Measurements from ENCODE around the gene ZNF607.
A peak's percentile ranks its signal among the peaks of the same experiment; 100 is the strongest.
"Not testable (repeated sequence)": the region's sequence is repeated elsewhere in the genome, so short reads cannot be mapped to it uniquely, and the experiment has no call there.

ZNF607 gene

DNA sequence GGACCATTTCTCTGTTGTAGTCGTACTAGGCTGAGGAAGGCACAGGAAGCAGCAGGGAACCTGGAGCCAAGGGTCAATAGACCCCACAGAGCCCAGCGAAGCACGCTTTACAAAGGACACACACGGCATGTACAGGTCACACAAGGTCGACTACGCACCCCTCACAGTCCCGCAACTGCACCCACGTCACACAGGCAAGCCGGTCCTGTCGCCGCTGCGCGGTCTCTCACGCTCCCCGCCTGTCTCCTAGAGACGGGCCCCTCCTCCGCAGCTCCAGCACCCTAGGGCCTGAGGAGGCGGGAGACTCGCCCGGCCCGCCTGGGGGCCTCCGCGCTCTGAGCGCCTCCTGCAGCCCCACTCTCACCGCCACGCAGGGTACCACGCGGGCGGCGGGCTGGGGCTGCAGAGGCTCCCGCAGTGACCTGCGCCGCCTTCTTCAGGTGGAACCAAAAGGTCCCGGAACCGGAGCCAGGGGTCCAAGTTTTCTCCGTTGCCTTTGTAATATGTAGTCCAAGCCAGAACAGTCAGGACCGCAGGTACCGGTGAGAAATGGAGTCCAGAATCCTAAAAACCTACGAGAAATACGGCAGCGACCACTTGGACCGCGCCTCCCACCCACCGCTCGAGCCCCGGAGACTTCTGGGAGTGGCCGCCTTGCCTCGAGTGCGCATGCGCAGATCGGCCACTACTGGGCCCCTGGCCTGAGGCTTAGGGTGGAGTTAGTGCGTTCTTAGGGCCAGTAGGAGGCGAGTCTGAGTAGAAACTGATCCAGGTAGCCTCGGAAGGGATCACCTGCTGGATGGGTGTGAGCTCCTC, at the start of gene ZNF607:
Gene ZNF607, minus strand, starts transcription at position 651 of the 816 bp plus-strand sequence. CDS start 8,143 bp downstream, outside the sequence.
- peak; percentile 98 for DNase-seq

GRCh38 chr19:37763488-37763887, 43.9 kb upstream of the ZNF607 start:
- no peak for DNase-seq

GRCh38 chr19:37757683-37758082, 38.1 kb upstream of the ZNF607 start:
- DNase-seq, result not testable (repeated sequence)

GRCh38 chr19:37738371-37738770, 18.8 kb upstream of the ZNF607 start:
- DNase-seq, result no peak

DNA sequence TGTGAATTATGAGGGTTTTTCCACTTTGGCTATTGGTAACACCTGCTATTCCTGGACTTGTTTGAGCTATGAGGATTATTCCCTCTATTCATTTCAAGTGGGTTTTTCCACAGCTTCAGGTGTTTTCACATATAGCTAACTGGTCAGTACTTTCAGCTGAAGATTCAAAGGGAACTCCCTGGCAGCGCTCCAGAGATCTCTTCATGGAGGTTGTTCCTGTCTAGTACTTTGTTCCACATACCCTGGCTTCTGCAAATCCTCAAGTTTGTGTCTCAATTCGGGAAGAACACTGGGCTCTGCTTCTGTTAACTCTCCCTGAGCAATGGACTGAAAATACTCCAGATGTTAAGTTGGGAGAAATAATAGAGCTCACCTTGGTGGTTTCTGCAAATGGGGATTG, 5.6 kb upstream of the ZNF607 start:
- DNase-seq, result no peak

DNA sequence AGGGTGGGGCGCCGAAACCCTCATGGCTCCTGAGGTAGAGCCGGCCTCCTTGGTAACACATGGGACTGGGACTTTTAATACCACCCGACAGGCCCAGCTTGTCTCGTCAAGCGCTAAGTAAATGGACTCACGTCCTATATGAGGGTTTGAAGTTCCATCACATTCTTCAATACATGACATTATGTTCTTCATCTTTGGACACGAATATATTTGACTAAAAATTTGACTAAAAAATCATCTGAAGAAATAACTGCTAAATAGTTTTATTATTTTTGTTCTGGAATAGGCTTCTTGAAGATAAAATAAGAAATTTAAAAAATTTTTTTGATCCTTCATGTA, 335 bp upstream of the ZNF607 start:
- DNase-seq, result no peak

DNA sequence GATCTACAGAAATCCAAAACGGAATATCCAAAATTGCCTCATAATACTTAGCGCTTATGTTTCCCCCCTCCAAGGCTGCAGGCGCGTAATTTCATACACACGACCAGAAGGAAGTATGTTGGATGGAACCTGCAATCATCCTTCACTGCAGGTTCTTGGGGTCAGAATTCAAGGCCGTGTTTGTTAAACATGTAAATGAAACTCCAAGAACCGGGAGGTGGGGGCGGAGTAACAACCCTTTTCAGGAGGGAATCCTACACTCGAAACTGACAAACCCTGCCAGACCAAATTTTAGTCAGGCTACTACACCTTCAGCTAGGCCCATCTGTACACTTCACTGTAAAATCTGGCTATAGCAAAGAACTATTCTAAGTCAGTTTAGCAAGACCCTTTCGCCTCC, 1.3 kb downstream of the ZNF607 start:
- DNase-seq, result no peak

GRCh38 chr19:37716140-37716539, 3.4 kb downstream of the ZNF607 start:
- no peak for DNase-seq

DNA sequence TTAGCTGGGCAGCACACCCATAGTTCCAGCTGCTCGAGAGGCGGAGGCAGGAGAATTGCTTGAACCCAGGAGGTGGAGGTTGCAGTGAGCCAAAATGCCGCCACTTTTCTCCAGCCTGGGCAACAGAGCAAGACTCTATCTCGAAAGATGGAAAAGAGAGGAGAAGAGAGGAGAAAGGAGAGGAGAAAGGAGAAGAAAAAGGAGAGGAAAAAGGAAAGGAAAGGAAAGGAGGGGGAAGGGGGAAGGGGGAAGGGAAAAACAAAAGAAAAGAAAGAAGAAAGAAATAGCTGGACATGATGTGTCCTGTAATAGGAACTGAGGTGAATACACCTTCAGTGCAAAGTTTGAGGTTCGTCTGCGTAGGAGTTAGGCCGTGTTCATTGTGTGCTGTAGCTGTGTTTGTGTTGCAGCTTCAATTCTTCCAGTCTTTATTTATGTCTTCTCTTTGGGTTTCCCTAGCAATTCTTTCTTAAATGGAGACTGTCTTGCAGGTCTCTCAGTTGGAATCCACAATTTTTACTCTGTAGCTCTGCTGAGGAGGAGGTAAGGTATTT, 13.4 kb downstream of the ZNF607 start:
- DNase-seq, result no peak

DNA sequence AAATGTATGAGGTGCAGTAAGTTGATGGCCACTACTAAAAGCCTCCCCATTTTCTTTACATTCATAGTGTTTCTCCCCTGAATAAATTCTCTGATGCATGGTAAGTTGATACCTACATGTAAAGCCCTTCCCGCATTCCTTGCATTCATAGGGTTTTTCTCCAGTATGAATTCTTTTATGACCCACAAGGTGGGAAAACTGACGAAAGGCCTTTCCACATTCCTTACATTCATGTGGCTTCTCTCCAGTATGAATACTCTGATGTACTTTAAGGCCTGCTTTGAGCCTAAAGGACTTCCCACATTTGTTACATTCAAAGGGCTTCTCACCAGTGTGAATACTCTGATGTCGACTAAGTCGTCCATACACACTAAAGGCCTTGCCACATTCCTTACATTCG, 20.5 kb downstream of the ZNF607 start:
- no peak for DNase-seq

DNA sequence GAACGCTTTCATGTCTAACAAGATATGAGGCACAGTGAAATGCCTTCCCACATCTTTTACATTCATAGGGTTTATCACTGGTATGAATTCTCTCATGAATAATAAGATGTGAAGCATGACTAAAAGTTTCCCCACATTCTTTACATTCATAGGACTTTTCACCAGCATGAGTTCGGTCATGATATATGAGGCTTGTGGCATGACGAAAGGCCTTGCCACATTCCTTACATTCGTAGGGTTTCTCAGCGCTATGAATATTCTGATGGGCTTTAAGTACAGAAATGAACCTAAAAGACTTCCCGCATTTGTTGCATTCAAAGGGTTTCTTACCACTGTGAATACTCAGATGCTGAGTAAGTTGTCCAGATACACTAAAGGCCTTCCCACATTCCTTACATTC, 21.3 kb downstream of the ZNF607 start:
- no peak for DNase-seq

DNA sequence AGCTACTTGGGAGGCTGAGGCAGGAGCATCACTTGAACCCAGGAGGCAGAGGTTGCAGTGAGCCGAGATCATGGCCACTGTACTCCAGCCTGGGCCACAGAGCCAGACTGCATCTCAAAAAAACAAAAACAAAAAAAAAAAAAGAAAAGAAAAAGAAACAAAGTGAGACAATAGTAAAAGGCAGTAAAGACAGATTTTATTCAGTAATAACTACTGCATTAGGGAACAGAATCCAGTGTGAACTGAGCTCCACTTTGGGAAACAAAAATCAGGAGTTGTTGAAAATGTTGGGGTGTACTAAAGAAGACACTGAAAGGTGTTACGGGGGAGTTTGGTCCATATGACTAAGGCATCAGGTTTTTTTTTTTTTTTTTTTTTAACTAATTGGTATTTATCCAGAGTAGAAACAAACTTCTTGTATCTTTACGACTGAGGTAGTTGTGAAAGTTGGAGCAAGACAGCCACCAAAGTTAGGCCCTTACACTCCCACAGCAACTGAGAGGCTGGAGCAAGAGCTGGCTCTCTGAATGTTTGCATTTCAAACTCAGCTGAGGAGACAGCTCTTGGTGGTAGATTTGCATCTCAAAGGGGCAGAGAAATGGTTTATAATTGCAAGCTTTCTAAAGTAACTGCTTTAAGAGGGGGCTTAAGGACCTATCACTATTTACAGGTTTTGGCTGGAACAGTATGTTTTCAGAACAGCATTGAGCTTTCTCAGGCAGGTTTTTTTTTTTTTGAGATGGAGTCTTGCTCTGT, 24.2 kb downstream of the ZNF607 start:
- no peak for DNase-seq

GRCh38 chr19:37692956-37693620, 26.5 kb downstream of the ZNF607 start:
- DNase-seq, result no peak

- DNase-seq, result no peak
Observed at GRCh38 chr19:37691881-37692504, 27.6 kb downstream of the ZNF607 start.

GRCh38 chr19:37683520-37683919, 36.0 kb downstream of the ZNF607 start:
- DNase-seq, result no peak

DNA sequence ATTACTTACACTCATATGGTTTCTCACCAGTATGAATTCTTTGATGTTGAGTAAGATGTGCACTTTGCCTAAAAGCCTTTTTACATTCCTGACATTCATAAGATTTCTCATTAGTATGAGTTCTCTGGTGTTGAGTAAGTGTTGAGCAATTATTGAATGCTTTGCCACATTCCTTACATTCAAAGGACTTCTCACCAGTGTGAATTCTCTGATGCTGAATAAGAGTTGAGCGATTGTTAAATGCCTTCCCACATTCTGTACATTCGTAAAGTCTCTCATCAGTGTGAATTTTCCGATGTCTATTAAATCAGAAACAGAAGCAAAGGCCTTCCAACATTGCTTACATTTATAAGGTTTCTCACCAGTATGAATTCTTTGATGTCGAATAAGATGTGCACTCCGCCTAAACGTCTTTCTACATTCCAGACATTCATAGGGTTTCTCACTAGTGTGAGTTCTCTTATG, 50.1 kb downstream of the ZNF607 start:
- DNase-seq, result no peak

DNA sequence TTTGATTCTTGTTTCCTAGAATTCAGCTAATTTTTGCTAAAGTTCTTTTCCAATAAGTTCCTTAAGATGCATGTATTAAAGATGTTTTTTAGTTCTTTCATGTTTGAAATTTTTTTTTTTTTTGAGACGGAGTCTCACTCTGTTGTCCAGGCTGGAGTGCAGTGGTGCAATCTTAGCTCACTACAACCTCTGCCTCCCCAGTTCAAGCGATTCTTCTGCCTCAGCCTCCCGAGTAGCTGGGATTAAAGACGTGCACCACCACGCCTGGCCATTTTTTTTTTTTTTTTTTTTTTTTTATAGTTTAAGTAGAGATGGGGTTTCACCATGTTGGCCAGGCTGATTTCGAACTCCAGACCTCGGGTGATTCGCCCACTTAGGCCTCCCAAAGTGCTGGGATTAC, 62.4 kb downstream of the ZNF607 start:
- not testable (repeated sequence) for DNase-seq

DNA sequence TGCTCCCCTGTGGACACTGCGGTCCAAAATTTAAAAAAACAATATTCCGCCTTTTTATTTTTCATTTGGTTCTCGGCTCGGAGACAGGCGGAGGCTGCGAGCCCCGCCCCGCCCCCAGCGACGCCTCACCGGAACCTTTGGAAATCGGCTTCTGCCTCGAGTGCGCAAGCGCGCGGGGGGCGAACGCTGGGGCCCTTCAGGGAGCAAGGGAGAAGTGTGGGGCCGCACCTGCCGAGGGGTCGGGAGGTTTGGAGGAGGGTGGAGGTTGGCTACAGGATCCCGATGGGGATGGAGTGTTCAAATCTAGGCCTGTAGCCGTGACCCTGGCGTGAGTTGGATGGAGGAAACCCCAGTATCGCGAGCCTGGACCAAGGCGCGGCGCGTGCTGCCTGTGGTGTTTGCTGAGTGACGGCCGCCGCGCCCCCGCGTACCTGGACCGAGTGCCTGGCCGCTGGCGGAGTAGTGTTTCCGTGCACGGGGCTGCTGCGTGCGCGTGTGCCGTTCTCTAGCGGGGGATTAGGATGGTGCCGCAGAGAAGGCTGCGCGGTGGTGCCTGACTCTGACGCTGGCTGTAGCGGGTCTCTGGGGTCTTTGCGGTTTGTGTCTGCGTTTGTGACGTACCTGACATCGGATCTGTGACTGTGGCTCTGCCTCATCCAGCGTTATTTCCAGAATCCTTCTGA, 63.7 kb downstream of the ZNF607 start:
- peak; percentile 94 for DNase-seq

DNA sequence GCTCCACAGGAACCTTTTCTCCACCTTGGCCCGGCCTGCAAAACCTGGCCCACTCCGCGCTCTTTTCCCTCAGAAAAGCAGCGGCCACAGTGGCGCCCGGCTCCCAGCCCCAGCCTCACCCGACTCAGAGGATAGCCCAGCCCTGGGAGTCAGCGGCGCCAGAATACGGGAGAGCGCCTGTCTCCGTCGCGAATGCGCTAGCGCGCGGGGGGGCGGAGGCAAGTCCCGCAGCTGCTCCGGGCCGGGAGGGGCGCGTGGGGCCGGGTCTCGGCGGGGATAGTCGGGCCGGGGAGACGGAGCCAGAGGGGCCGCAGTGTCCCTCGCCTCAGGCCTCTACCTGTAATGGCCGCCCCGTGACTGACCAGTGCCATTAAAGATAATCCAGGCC, 64.3 kb downstream of the ZNF607 start, which contains the start of gene ZFP30:
Gene ZFP30, minus strand, starts transcription at position 165 of the 388 bp plus-strand sequence. CDS start 7,643 bp downstream, outside the sequence.
- peak; percentile 83 for DNase-seq

- DNase-seq, result peak; percentile 73
Observed at GRCh38 chr19:37654629-37655300, 64.8 kb downstream of the ZNF607 start.

DNA sequence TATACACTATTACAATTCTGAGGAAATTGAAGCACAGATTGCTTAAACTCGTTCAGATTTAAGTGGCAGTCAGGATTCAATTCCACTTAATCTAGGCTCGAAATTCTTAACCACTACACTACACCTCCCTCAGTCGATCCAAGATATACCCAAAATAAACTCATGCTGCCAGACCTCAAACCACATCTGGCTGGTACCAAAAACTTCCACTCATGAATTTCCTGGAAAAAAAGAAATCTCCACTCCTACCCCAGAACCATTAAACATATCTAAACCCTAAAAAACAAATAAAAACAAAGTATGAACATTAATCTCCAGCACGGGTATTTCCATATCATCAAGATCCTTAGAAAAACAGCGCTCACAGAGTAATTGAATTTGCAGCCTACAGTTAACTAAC, 65.4 kb downstream of the ZNF607 start:
- DNase-seq, result no peak

Data from NCI-H748 treated with DMSO at 0.1 percent for 48 hours (cell line).